Measurements from ENCODE around the gene SPATA6.

DNA sequence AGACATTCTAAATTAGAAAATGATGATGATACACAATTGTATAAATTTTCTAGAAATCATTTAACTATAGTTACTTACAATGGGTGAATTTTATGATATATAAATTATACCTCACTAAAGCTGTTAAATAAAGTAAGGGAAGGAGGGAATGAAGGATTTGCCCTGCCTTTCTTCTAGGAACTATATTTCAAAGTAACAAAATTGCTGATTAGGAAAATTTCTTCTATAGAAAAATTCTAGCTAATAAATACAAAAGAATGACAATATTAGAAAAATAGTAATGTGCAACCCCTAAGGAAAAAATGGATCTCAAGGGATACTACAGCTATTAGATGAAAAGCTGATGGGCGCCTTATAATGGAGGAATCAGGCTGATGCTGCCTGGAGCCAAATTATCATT lies 23.1 kb downstream of the SPATA6 start:
- TF ChIP-seq, protein P1, sequence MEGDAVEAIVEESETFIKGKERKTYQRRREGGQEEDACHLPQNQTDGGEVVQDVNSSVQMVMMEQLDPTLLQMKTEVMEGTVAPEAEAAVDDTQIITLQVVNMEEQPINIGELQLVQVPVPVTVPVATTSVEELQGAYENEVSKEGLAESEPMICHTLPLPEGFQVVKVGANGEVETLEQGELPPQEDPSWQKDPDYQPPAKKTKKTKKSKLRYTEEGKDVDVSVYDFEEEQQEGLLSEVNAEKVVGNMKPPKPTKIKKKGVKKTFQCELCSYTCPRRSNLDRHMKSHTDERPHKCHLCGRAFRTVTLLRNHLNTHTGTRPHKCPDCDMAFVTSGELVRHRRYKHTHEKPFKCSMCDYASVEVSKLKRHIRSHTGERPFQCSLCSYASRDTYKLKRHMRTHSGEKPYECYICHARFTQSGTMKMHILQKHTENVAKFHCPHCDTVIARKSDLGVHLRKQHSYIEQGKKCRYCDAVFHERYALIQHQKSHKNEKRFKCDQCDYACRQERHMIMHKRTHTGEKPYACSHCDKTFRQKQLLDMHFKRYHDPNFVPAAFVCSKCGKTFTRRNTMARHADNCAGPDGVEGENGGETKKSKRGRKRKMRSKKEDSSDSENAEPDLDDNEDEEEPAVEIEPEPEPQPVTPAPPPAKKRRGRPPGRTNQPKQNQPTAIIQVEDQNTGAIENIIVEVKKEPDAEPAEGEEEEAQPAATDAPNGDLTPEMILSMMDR (IDR thresholded peaks at IDR 0.05; ENCODE audit: low read depth, low read length): no peak
- TF ChIP-seq POLR2A (IDR thresholded peaks at IDR 0.05; ENCODE audit: extremely low read depth, insufficient read length): no peak
